Left ventricle myocardium superior (tissue), 1 donor: ENCODE data around the gene B4GALT1. TPM values are rescaled to one million over a fixed set of nuclear protein-coding genes. Genes with fewer than 3 reads are reported as not detected.
"Not testable (repeated sequence)": the region's sequence is repeated elsewhere in the genome, so short reads cannot be mapped to it uniquely, and the experiment has no call there.

Source experiments
- ATAC-seq: fragments of 200-7000 bp; cut with Tn5 transposase; one replicate; pipeline ENCODE4 v1.9.1; 2020; ENCODE audit warnings: mild to moderate bottlenecking, moderate library complexity
- DNase-seq: peaks from one replicate; pipeline ENCODE4 v3.0.0-alpha.2; 2020
- intact Hi-C: fragments of 100-400 bp; cut with micrococcal nuclease; formaldehyde crosslinking; loops from one replicate; pipeline ENCODE4 v1.11.0; 2022
- total RNA-seq: library from RNA; stranded (reverse); fragmentation: NEBNext Ultra II Directional; extraction: Animal tissue kit (Norgen Biotek cat#: 25700); gene quantifications from one replicate; pipeline ENCODE4 v1.2.1, GENCODE V29; 2021
- donor health status: DM: no; HTN: yes; CAD: no; lungs with severe emphysema.

The B4GALT1 gene
- total RNA-seq, 1 donor from 2014 or later, result 42.5 TPM

- no peak for ATAC-seq
- intact Hi-C loops, result no loop called here
- DNase-seq, result no peak
Measured at GRCh38 chr9:33111631-33112030, 55.5 kb downstream of the B4GALT1 start.

DNA sequence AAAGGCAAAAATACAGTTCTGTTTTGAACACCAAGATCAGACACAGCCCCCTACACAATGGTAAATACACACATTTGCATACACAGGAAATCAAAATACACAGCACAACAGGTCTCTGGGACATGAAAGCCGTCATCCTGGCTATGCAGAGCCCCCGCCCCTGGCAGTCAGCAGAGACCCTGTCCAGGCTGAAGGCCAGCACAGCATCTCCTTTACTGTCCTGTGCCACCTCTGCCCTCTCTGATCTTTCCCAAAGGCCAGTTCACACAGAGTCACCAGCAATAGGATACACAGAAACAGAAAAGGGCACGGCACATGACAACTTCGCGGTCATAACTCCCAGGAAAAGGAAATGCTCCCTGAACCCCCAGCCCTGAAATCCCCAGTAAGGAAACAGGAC is 56.5 kb downstream of the B4GALT1 start:
- intact Hi-C loops, result no loop called here
- no peak for ATAC-seq
- DNase-seq, result no peak

DNA sequence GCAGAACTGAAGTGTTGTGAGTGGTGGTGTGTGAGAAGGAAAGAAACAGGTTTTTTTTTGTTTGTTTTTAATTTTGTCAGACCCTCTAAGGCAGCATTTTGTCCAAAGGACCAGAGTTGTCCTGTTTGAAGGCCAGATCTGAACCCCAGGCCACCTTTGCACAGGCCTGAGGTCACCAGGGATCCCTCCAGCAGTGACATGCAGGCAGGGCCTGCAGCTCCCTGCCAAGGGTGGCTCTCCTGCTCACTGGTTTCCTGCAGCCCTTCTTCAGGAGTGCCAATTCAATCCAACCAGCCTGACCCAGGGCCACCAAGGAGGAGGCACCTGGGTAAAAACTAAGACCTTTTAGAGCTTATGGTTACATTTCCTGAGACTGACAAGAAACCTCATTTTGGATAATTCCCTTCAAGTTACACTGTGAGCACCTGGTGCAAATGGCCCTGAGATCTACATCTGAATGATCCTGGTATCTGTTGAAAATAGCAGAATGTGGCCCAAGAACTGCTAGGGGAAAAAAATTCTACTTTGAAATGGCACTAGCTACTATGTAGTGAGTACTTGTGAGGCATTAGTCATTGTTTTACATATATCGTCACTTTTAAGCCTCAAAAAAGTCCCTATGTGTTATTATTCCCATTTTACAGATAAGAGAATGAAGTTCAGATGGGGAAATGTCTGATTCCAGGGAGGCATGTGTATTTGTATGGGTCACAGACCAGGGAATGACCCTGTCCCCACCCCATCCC is 57.1 kb downstream of the B4GALT1 start:
- intact Hi-C loops, result no loop called here
- ATAC-seq, result no peak

DNA sequence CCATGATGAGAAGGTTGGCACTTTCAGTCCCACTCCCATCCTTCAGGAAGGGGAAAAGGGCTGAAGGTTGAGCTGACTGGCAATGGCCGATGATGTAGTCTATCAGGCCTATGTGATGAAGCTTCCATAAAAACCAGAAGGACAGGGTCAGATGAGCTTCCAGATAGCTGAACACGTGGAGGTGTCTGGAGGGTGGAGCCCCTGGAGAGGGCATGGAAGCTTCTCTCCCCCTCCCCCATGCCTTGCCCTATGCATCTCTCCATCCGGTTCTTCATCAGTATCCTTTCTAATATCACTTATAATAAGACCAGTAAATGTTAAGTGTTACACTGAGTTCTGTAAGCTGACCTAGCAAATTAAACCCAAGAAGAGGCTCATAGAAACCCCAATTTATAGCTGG is 58.0 kb downstream of the B4GALT1 start:
- intact Hi-C loops, result no loop called here

More for the DNA sequence above, 57.1 kb downstream of the B4GALT1 start:
- no peak for DNase-seq

DNA sequence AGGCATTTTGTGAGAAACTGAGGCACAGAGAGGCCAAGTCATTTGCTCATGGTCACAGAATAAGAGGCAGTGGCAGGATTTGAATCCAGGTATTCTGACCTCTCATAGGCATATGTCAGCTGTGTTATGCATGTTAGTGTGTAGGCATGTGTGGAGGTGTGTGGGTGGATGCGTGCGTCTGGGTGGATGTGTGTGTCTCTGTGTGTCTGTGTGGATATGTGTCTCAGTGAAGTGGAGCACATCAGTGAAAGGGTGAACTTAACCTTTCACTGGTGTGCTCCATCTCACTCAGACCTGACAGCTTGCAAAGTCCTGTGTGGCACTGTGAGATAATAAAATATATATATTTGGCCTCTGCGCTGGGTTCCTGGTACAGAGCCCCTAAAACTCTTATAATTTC is 58.7 kb downstream of the B4GALT1 start:
- ATAC-seq, result no peak
- intact Hi-C loops, result no loop called here

More for the DNA sequence above, 58.0 kb downstream of the B4GALT1 start:
- DNase-seq, result no peak
- no peak for ATAC-seq

DNA sequence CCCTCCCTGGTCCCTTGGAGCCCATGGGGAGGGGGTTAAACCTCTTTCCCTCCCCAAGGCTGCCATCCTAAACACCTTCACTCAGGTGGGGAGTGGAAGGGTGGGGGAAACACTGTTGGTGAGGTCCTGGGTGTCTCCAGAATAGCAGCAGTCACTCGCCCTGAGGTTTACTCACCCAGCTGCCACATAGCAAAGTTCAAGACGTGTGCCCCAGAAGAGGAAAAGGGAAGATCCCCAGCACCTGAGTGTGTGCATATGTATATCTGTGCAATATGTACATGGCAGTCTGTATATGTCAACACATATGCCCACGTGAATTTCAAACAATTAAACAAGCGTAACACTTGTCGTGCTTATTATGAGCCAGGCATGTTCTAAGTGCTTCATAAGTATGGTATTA is 59.4 kb downstream of the B4GALT1 start:
- DNase-seq, result no peak
- no peak for ATAC-seq
- intact Hi-C loops, result no loop called here

More for the DNA sequence above, 58.7 kb downstream of the B4GALT1 start:
- DNase-seq, result no peak

DNA sequence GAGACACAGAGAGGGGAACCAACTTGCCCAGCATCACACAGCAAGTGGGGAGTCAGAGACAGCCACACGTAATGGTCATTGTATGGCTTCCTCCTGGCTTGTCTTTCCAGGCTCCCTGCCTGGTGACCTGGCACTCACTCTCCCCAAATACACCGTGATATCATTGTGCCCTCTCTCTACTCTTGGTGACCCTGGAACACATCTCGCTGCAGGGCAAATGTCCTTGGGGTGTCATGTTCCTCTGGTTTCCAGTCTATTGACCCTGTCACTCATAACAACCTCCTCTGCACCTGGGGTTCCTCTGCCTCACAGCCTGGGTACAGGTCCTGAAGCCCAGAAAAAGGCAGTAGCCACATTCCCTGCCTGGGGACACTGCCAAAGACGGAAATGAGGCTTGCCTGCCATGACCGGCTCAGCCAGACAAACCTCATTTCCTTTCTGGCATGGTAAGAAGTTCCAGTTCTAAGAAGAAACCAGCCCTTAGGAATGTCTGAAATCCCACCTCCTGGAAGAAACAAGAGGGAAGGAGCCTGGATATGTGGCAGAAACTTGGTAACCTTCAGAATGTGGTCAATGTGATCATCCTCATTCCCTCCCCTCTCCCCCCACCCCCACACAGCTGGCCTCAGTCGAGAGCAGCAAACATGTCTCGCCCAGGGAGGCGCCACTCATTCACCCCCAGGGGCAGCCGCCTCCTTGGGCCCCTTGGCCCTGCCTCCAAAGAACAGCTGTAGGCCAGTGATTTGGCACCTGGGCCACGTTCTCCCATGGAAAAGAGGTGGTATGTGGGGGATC is 60.1 kb downstream of the B4GALT1 start:
- DNase-seq (peak; percentile 63), ATAC-seq (peak; percentile 67)
- intact Hi-C loops, result no loop called here

DNA sequence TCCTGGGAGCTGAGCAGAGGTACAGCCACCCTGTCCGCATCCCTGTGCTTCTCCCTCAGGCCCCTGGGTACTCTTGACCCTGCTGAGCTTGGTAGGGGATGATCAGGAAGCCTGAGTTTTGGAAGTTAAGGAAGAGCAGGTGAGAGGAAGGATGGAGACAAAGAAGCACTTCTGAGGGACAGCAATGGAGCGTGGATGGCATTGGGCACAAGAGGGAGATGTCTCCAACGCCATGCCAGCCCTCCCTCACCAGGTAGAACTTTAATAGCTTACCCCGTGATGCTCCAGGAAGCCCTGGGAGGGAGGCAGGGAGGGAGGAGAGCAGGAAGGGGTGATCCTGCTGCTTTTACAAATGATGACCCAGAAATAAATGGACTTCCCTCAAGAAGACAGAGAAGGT is 60.8 kb downstream of the B4GALT1 start:
- intact Hi-C loops, result no loop called here
- ATAC-seq (no peak), DNase-seq (no peak)

DNA sequence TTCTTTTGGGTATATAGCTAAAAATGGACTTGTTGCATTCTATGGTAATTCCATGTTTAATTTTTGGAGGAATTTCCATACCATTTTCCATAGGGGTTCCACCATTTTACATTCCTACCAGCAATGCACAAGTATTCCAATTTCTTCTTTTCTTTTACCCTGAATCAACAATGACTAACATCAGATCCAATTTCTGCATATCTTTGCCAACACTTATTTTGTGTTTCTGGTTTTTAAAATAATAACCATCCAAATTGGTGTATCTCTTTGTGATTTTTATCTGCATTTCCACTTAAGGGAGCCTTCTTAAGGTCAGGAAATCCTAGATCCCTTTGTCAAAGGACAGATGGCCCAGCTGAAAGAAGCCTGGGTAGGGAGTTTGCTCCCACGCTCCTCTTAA is 61.2 kb downstream of the B4GALT1 start:
- ATAC-seq (no peak), DNase-seq (no peak)
- intact Hi-C loops, result no loop called here

- no peak for ATAC-seq
- no peak for DNase-seq
- intact Hi-C loops, result no loop called here
Measured at GRCh38 chr9:33105504-33105903, 61.6 kb downstream of the B4GALT1 start.

DNA sequence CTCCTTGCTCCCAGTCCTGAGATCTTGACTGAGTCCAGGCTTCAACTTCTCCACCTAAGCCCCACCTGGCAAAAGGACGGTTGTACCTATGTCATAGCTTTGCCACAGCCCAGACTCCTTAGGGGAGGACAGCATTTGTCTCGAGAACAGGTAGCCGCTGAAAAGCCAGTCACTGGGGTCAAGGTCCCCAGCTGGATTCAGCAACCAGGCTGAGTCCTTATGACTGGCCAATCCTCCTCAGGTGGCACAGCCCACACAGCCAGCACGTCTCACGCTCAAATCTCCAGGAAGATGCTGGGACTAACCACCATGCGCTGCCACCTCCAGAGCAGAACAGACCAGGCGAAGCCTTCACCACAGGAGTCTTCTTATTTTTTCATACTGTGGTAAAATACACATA is 62.7 kb downstream of the B4GALT1 start:
- no peak for ATAC-seq
- intact Hi-C loops, result no loop called here
- no peak for DNase-seq

GRCh38 chr9:33103501-33104281 is 63.4 kb downstream of the B4GALT1 start:
- no peak for ATAC-seq

GRCh38 chr9:33102551-33103210 is 64.5 kb downstream of the B4GALT1 start:
- no peak for DNase-seq
- ATAC-seq, result no peak
- intact Hi-C loops, result no loop called here

More at GRCh38 chr9:33103501-33104281, 63.4 kb downstream of the B4GALT1 start:
- intact Hi-C loops, result no loop called here
- no peak for DNase-seq

GRCh38 chr9:33101104-33101951 is 65.8 kb downstream of the B4GALT1 start:
- intact Hi-C loops, result no loop called here
- ATAC-seq (peak; percentile 44), DNase-seq (no peak)

- DNase-seq, result no peak
- no peak for ATAC-seq
- intact Hi-C loops, result no loop called here
Measured at GRCh38 chr9:33099754-33100153, 67.4 kb downstream of the B4GALT1 start.

- intact Hi-C loops, result no loop called here
- ATAC-seq (no peak), DNase-seq (no peak)
Measured at GRCh38 chr9:33097192-33097591, 69.9 kb downstream of the B4GALT1 start.

GRCh38 chr9:33092634-33093033 is 74.5 kb downstream of the B4GALT1 start:
- intact Hi-C loops, result no loop called here
- DNase-seq (no peak), ATAC-seq (no peak)

GRCh38 chr9:33085672-33086071 is 81.5 kb downstream of the B4GALT1 start:
- ATAC-seq, DNase-seq: not testable (repeated sequence)
- intact Hi-C loops, result loop anchor here (10.0 kb wide), 1 partner anchor 79 kb away; the partner anchor contains the start of gene B4GALT1
